Activated T-cell treated with anti-CD3 and anti-CD28 coated beads, Interleukin-2, amount 50 U/mL, for 4 hours (primary cell): ENCODE measurements around the gene CENPH. TPM values are rescaled to one million over a fixed set of nuclear protein-coding genes. Genes with fewer than 3 reads are reported as not detected.
"Not testable (repeated sequence)": the region's sequence is repeated elsewhere in the genome, so short reads cannot be mapped to it uniquely, and the experiment has no call there.

Experiments used
- ATAC-seq, 2 donors: fragments of 200-7000 bp; cut with Tn5 transposase; one replicate each; pipeline ENCODE4 v1.10.0; 2021
- DNase-seq: peaks from one replicate; pipeline ENCODE4 v3.0.0-alpha.2; 2020
- H3K27me3 Mint-ChIP-seq: one replicate; pipeline ENCODE4 v1.8.0; 2021; ENCODE audit warnings: low read depth, mixed read lengths
- H3K36me3 Mint-ChIP-seq: one replicate; pipeline ENCODE4 v1.8.0; 2022; ENCODE audit warnings: mixed read lengths; ENCODE audit not compliant: insufficient read depth
- H3K4me1 Mint-ChIP-seq: one replicate; pipeline ENCODE4 v1.8.0; 2021; ENCODE audit warnings: low read depth, mixed read lengths
- H3K4me3 Mint-ChIP-seq: one replicate; pipeline ENCODE4 v1.8.0; 2021; ENCODE audit warnings: mild to moderate bottlenecking, moderate library complexity, mixed read lengths
- H3K9me3 Mint-ChIP-seq: one replicate; pipeline ENCODE4 v1.8.0; 2021; ENCODE audit warnings: mixed read lengths
- total RNA-seq, 3 donors: library from RNA; stranded (reverse); gene quantifications; one replicate each; pipeline ENCODE4 v1.2.1, GENCODE V29; 2021

Gene CENPH, protein sequence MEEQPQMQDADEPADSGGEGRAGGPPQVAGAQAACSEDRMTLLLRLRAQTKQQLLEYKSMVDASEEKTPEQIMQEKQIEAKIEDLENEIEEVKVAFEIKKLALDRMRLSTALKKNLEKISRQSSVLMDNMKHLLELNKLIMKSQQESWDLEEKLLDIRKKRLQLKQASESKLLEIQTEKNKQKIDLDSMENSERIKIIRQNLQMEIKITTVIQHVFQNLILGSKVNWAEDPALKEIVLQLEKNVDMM
- total RNA-seq, result 10 to 100 TPM; 36.1 to 44.2 (median 41.6) TPM

DNA sequence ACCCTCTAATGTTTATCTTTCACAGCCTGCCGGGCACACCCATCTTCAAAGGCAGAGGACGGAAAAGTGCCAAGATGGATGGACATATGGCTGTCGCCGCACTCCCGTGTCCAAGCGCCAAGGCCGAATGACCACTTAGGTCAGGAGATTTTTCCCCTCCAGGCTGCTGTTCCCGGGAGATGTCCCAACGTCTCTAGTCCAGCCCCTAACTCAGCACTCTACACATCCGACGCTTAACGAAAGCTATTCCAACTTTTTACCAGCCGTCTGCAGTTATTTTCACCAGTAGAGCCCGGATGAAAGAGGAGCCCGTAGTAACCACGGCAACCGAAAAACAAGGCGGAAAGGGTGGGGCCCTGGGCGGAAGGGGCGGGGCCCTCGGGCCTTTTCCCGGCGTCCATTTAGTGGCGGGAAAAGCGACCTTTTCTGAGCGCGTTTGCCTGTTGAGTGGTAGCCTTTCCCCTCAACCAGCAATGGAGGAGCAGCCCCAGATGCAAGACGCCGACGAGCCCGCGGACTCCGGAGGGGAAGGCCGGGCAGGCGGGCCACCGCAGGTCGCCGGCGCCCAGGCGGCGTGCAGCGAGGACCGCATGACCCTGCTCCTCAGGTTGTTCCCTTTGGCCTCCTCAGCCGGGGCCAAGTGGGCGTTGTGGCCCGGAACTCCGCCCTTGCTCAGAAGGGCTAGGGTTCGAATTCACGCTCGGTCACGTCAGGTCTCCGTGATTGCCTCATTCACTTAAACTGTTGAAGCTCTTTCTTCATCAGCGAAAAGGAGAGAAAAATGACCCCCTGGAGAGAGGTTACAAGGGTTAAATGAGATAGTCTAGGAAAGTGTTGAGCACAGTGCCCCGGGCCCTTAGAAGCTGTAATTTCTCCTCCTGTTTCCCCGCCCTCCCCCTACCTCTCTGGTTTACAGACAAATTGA is at the start of gene CENPH:
Gene CENPH, plus strand, starts transcription at position 422 of the 925 bp plus-strand sequence. Its CDS starts 52 bp downstream, at position 474.
- ATAC-seq (peak; percentile 94), DNase-seq (peak; percentile 85)
- Mint-ChIP-seq H3K4me3 (peak within 1 kb of the TSS; percentile 90), H3K27me3 (no peaks in the 10 kb centered on the region), H3K36me3 (peaks cover 1% of the 10 kb centered on the region), H3K9me3 (no peaks in the 10 kb centered on the region), H3K4me1 (peaks cover 13% of the 10 kb centered on the region)

DNA sequence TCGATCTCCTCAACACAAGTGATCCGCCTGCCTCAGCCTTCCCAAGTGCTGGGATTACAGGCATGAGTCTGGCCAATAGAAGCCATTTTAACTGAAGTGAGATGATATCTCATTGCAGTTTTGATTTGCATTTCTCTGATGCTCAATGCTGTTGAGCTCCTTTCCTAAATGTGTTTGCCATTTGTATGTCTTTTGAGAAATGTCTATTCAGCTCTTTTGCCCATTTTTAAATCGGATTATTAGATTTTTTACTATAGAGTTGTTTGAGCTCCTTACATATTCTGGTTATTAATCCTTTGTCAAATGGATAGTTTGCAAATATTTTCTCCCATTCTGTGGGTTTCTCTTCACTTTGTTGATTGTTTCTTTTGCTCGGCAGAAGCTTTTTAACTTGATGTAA is 49.1 kb upstream of the CENPH start:
- not testable (repeated sequence) for H3K36me3 Mint-ChIP-seq, DNase-seq, H3K27me3 Mint-ChIP-seq

GRCh38 chr5:69140827-69141226 is 48.6 kb upstream of the CENPH start:
- H3K4me1 Mint-ChIP-seq, result no peaks in the 10 kb centered on the region
- H3K9me3 Mint-ChIP-seq, result peaks cover 10% of the 10 kb centered on the region
- peaks cover 3% of the 10 kb centered on the region for H3K36me3 Mint-ChIP-seq
- H3K27me3 Mint-ChIP-seq, result no peaks in the 10 kb centered on the region
- DNase-seq (no peak), ATAC-seq (no peak)
- H3K4me3 Mint-ChIP-seq, result no peak overlapping the region

More for the DNA sequence above, 49.1 kb upstream of the CENPH start:
- not testable (repeated sequence) for ATAC-seq, H3K4me3 Mint-ChIP-seq, H3K4me1 Mint-ChIP-seq
- H3K9me3 Mint-ChIP-seq, result peaks cover 10% of the 10 kb centered on the region

GRCh38 chr5:69148576-69148975 is 40.8 kb upstream of the CENPH start:
- ATAC-seq, H3K36me3 Mint-ChIP-seq, H3K27me3 Mint-ChIP-seq, H3K4me1 Mint-ChIP-seq, H3K9me3 Mint-ChIP-seq, DNase-seq, H3K4me3 Mint-ChIP-seq: not testable (repeated sequence)

- ATAC-seq (no peak), DNase-seq (no peak)
- H3K9me3 Mint-ChIP-seq, result no peaks in the 10 kb centered on the region
- H3K36me3 Mint-ChIP-seq, result no peaks in the 10 kb centered on the region
- H3K4me3 Mint-ChIP-seq, result no peak overlapping the region
- H3K27me3 Mint-ChIP-seq, result no peaks in the 10 kb centered on the region
- H3K4me1 Mint-ChIP-seq, result no peaks in the 10 kb centered on the region
Measured at GRCh38 chr5:69148981-69149675, 40.3 kb upstream of the CENPH start.

DNA sequence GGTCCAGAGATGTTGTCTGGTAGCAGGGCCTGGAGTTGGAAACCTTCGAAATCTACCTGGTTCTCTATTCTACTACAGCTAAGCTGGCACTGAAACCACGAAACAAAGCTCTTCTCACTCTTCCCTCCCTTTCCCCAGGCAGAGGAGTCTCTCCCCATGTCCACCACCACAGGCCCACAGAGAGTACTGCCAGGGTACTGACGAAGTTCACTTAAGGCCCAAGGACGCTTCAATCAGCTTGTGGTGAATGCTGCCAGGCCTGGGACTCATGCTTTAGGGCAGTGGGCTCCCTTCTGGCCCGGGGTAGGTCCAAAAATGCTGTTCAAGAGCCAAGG is 39.7 kb upstream of the CENPH start:
- Mint-ChIP-seq H3K27me3 (no peaks in the 10 kb centered on the region), H3K4me3 (no peak overlapping the region), H3K36me3 (no peaks in the 10 kb centered on the region), H3K9me3 (no peaks in the 10 kb centered on the region), H3K4me1 (no peaks in the 10 kb centered on the region)
- ATAC-seq (no peak), DNase-seq (no peak)

DNA sequence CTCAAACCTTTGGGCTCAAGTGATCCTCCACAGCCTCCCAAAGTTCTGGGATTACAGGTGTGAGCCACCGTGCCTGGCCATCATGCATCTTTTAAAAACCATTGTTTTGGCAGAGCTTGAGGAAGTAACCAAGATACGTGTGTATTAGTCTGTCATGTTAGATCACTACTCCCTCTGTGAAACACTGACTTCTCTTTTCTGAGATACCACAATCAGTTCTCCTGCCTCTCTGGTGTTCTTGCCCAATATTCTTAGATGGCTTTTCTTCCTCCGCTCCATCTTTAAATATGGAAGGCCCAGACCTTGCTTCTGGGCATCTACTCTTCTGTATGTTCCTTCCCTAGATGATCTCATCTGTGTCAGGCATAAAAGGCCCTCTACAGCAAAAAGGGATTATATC is 36.7 kb upstream of the CENPH start:
- H3K27me3 Mint-ChIP-seq, result no peaks in the 10 kb centered on the region
- no peak overlapping the region for H3K4me3 Mint-ChIP-seq
- DNase-seq (no peak), ATAC-seq (no peak)
- H3K36me3 Mint-ChIP-seq, result no peaks in the 10 kb centered on the region
- no peaks in the 10 kb centered on the region for H3K9me3 Mint-ChIP-seq
- H3K4me1 Mint-ChIP-seq, result no peaks in the 10 kb centered on the region

- no peaks in the 10 kb centered on the region for H3K4me1 Mint-ChIP-seq
- ATAC-seq, result no peak
Measured at GRCh38 chr5:69156456-69156855, 32.9 kb upstream of the CENPH start.

GRCh38 chr5:69158039-69158438 is 31.3 kb upstream of the CENPH start:
- DNase-seq (no peak), ATAC-seq (no peak)
- no peak overlapping the region for H3K4me3 Mint-ChIP-seq
- H3K9me3 Mint-ChIP-seq, result no peaks in the 10 kb centered on the region
- H3K4me1 Mint-ChIP-seq, result no peaks in the 10 kb centered on the region
- H3K27me3 Mint-ChIP-seq, result no peaks in the 10 kb centered on the region
- no peaks in the 10 kb centered on the region for H3K36me3 Mint-ChIP-seq

More at GRCh38 chr5:69156456-69156855, 32.9 kb upstream of the CENPH start:
- Mint-ChIP-seq H3K4me3 (no peak overlapping the region), H3K9me3 (no peaks in the 10 kb centered on the region), H3K27me3 (no peaks in the 10 kb centered on the region), H3K36me3 (no peaks in the 10 kb centered on the region)
- DNase-seq, result no peak

DNA sequence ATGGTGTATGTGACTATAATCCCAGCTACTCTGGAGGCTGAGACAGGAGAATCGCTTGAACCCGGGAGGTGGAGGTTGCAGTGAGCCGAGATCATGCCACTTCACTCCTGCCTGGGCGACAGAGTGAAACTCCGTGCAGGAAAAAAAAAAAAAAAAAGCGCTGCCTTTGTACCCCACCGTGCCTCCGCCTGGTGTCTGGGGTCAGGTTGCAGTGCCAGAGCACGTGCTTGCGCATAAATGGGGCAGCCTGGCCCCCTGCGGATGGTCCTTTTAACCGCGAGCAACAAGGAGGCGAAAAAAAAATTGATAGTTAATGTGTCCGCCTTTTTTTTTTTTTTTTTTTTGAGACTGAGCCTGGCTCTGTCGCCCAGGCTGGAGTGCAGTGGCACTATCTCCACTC is 28.7 kb upstream of the CENPH start:
- Mint-ChIP-seq H3K4me3 (no peak overlapping the region), H3K36me3 (no peaks in the 10 kb centered on the region), H3K9me3 (no peaks in the 10 kb centered on the region), H3K27me3 (no peaks in the 10 kb centered on the region), H3K4me1 (peaks cover under 1% of the 10 kb centered on the region)
- ATAC-seq (no peak), DNase-seq (no peak)

- H3K4me3 Mint-ChIP-seq, result peak within 1 kb of the TSS; percentile 91
- DNase-seq (peak; percentile 95), ATAC-seq (peak; percentile 100)
- no peaks in the 10 kb centered on the region for H3K27me3 Mint-ChIP-seq
- H3K36me3 Mint-ChIP-seq, result peaks cover 1% of the 10 kb centered on the region
- no peaks in the 10 kb centered on the region for H3K9me3 Mint-ChIP-seq
- peaks cover 24% of the 10 kb centered on the region for H3K4me1 Mint-ChIP-seq
Measured at GRCh38 chr5:69166686-69167492, 22.5 kb upstream of the CENPH start, which contains the start of gene CCNB1. CCNB1 (plus strand) TSS chr5:69167150; CDS start chr5:69167263, 113 bp downstream.

DNA sequence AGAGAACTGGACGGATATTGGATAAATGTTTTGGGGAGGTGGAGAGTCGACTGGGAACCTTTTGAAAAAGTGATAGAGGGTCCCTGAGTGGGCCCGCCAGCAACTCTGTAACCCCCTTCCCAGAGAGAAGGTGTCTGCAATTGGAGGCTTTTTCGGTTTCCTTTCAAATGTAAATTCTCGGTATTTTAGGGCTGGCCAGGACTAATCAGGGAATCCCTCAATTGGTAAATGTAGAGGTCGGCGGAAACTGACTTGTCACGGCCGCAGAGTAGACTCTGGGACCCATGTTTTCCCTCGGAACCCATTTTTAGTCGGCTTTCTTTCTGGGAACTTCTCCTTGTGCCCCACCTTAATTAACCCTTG is 21.9 kb upstream of the CENPH start:
- Mint-ChIP-seq H3K9me3 (no peaks in the 10 kb centered on the region), H3K27me3 (no peaks in the 10 kb centered on the region), H3K36me3 (peaks cover 1% of the 10 kb centered on the region), H3K4me1 (peaks cover 24% of the 10 kb centered on the region), H3K4me3 (peak overlapping the region; percentile 91)
- DNase-seq (no peak), ATAC-seq (no peak)

DNA sequence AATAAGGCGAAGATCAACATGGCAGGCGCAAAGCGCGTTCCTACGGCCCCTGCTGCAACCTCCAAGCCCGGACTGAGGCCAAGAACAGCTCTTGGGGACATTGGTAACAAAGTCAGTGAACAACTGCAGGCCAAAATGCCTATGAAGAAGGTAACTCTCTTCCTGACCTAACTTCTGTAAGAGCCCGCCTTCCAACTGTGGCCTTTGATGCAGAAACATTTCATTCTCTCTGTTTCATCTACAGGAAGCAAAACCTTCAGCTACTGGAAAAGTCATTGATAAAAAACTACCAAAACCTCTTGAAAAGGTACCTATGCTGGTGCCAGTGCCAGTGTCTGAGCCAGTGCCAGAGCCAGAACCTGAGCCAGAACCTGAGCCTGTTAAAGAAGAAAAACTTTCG is 21.5 kb upstream of the CENPH start:
- H3K4me1 Mint-ChIP-seq, result peaks cover 24% of the 10 kb centered on the region
- ATAC-seq, result no peak
- no peaks in the 10 kb centered on the region for H3K9me3 Mint-ChIP-seq
- H3K36me3 Mint-ChIP-seq, result peaks cover 3% of the 10 kb centered on the region
- DNase-seq, result no peak
- no peaks in the 10 kb centered on the region for H3K27me3 Mint-ChIP-seq
- peak overlapping the region; percentile 91 for H3K4me3 Mint-ChIP-seq

DNA sequence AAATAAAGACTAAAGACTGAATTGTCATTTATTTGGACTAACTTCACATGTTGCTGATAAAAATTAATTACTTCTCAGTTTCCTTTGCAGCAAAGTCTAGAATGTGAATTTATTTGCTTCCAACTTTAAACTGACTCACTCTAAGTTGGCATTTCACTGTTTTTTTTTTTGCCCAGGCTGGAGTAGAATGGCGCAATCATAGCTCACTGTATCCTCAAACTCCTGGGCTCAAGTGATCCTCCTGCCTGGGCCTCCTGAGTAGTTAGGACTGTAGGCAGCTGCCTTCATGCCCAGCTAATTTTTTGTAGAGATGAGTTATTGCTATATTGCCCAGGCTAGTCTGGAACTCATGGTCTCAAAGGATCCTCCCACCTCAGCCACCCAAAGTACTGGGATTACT is 18.9 kb upstream of the CENPH start:
- Mint-ChIP-seq H3K4me1 (peaks cover 24% of the 10 kb centered on the region), H3K9me3 (no peaks in the 10 kb centered on the region), H3K27me3 (no peaks in the 10 kb centered on the region), H3K36me3 (peaks cover 14% of the 10 kb centered on the region), H3K4me3 (no peak overlapping the region)
- DNase-seq (no peak), ATAC-seq (no peak)
